HepG2 (cell line): ENCODE measurements around the gene STK4. TPM values are rescaled to one million over a fixed set of nuclear protein-coding genes. Genes with fewer than 3 reads are reported as not detected.

ENCODE experiments used
- ATF1 ChIP-seq: IDR thresholded peaks from 2 replicates; pipeline ENCODE4 v1.6.1; 2016; ENCODE audit warnings: mild to moderate bottlenecking, control low read depth
- CENPX ChIP-seq: sonication (generic); formaldehyde crosslinking; IDR thresholded peaks from 2 replicates; pipeline ENCODE4 v1.9.0; 2021; ENCODE audit warnings: mild to moderate bottlenecking, missing genetic modification reagents, moderate library complexity
- MAFF ChIP-seq: IDR thresholded peaks from 2 replicates; pipeline ENCODE4 v1.6.1; 2011; ENCODE audit warnings: low read depth, low read length, improper control_type of control experiment
- PHF21A ChIP-seq: sonication (generic); formaldehyde crosslinking; IDR thresholded peaks from 2 replicates; pipeline ENCODE4 v1.5.0; 2020; ENCODE audit warnings: mild to moderate bottlenecking, missing genetic modification reagents
- SMARCC2 ChIP-seq: fragments of 450-650 bp; IDR thresholded peaks from 2 replicates; pipeline ENCODE4 v1.6.1; 2017; ENCODE audit warnings: antibody characterized with exemption, mild to moderate bottlenecking
- STAT5B ChIP-seq: sonication (generic); formaldehyde crosslinking; IDR thresholded peaks from 2 replicates; pipeline ENCODE4 v1.4.0; 2020; ENCODE audit warnings: missing genetic modification reagents
- TP53 ChIP-seq: sonication (generic); formaldehyde crosslinking; conservative IDR thresholded peaks from 2 replicates; pipeline ENCODE4 v1.4.0; 2020; ENCODE audit warnings: missing genetic modification reagents
- ZBTB7A ChIP-seq: sonication (generic); formaldehyde crosslinking; IDR thresholded peaks from 2 replicates; pipeline ENCODE4 v1.8.0; 2022; ENCODE audit warnings: mild to moderate bottlenecking, missing genetic modification reagents
- ZFP62 ChIP-seq: sonication (generic); formaldehyde crosslinking; IDR thresholded peaks from 2 replicates; pipeline ENCODE4 v1.4.0; 2020; ENCODE audit warnings: missing genetic modification reagents
- ZNF232 ChIP-seq: sonication (generic); formaldehyde crosslinking; IDR thresholded peaks from 2 replicates; pipeline ENCODE4 v1.4.0; 2020; ENCODE audit warnings: missing genetic modification reagents, borderline replicate concordance
- ZNF256 ChIP-seq: sonication (generic); formaldehyde crosslinking; conservative IDR thresholded peaks from 2 replicates; pipeline ENCODE4 v1.4.0; 2020; ENCODE audit warnings: missing genetic modification reagents
- ZNF567 ChIP-seq: sonication (generic); formaldehyde crosslinking; IDR thresholded peaks from 2 replicates; pipeline ENCODE4 v1.8.1; 2023; ENCODE audit warnings: mild to moderate bottlenecking, missing genetic modification reagents, borderline replicate concordance
- ZNF660 ChIP-seq: sonication (generic); formaldehyde crosslinking; IDR thresholded peaks from 2 replicates; pipeline ENCODE4 v1.5.1; 2020; ENCODE audit warnings: mild to moderate bottlenecking, low read depth, missing genetic modification reagents, borderline replicate concordance
- ZNF724P ChIP-seq: sonication (generic); formaldehyde crosslinking; IDR thresholded peaks from 2 replicates; pipeline ENCODE4 v1.8.0; 2022; ENCODE audit warnings: missing genetic modification reagents, borderline replicate concordance
- ZNF766 ChIP-seq: sonication (generic); formaldehyde crosslinking; IDR thresholded peaks from 2 replicates; pipeline ENCODE4 v1.5.0; 2020; ENCODE audit warnings: missing genetic modification reagents, borderline replicate concordance
- ZNF776 ChIP-seq: sonication (generic); formaldehyde crosslinking; IDR thresholded peaks from 2 replicates; pipeline ENCODE4 v1.4.0; 2020; ENCODE audit warnings: mild to moderate bottlenecking, missing genetic modification reagents
- polyA plus RNA-seq, 8 experiments: library from polyadenylated mRNA; depleted of rRNA in 3 of 8; stranded (reverse) in 7 of 8; unstranded in 1 of 8; fragments of >200 nt; fragmentation: Illumina TruSeq in 4 of 8; extraction: Trizol in 4 of 8; gene quantifications; 2 replicates each; pipeline versions ENCODE4 v1.2.1 to v1.2.3, GENCODE V29; 2011 to 2016; ENCODE audit warnings: low read depth in 4 of 8, missing spikeins in 1 of 8, mixed read lengths in 1 of 8; ENCODE audit not compliant: insufficient read depth in 1 of 8
- total RNA-seq, 5 experiments: library from RNA; depleted of rRNA; stranded (reverse); fragments of >200 nt; fragmentation: Illumina TruSeq; extraction: Trizol; gene quantifications; 2 replicates each; pipeline ENCODE4 v1.2.3, GENCODE V29; 2016; ENCODE audit warnings: low read depth in 1 of 5
- TF ChIP-seq, protein P1 (sequence below): sonication (generic); formaldehyde crosslinking; IDR thresholded peaks from 2 replicates; pipeline ENCODE4 v1.8.0; 2022; ENCODE audit warnings: mild to moderate bottlenecking, missing genetic modification reagents, moderate library complexity
- TF ChIP-seq, protein P2 (sequence below): sonication (generic); formaldehyde crosslinking; IDR thresholded peaks from 2 replicates; pipeline ENCODE4 v1.5.1; 2020; ENCODE audit warnings: missing genetic modification reagents, mild to moderate bottlenecking, borderline replicate concordance
- TF ChIP-seq, protein P3 (sequence below): sonication (generic); formaldehyde crosslinking; IDR thresholded peaks from 2 replicates; pipeline ENCODE4 v1.9.0; 2021; ENCODE audit warnings: missing genetic modification reagents, mild to moderate bottlenecking, borderline replicate concordance
- TF ChIP-seq, protein P4 (sequence below): sonication (generic); formaldehyde crosslinking; IDR thresholded peaks from 2 replicates; pipeline ENCODE4 v1.5.0; 2020; ENCODE audit warnings: missing genetic modification reagents
- TF ChIP-seq, protein P5 (sequence below): sonication (generic); formaldehyde crosslinking; IDR thresholded peaks from 2 replicates; pipeline ENCODE4 v1.4.0; 2020; ENCODE audit warnings: missing genetic modification reagents
- TF ChIP-seq, protein P6 (sequence below): sonication (generic); formaldehyde crosslinking; IDR thresholded peaks from 2 replicates; pipeline ENCODE4 v1.9.0; 2021; ENCODE audit warnings: missing genetic modification reagents, borderline replicate concordance
- TF ChIP-seq, protein P7 (sequence below): sonication (generic); formaldehyde crosslinking; IDR thresholded peaks from 2 replicates; pipeline ENCODE4 v1.5.0; 2020; ENCODE audit warnings: missing genetic modification reagents

Gene STK4
- total and polyA plus RNA-seq, 2 of the 13 experiments (the other 11 are each of a cell fraction or from before 2014, with no cell fraction given) = 25.6 to 38.3 TPM

DNA sequence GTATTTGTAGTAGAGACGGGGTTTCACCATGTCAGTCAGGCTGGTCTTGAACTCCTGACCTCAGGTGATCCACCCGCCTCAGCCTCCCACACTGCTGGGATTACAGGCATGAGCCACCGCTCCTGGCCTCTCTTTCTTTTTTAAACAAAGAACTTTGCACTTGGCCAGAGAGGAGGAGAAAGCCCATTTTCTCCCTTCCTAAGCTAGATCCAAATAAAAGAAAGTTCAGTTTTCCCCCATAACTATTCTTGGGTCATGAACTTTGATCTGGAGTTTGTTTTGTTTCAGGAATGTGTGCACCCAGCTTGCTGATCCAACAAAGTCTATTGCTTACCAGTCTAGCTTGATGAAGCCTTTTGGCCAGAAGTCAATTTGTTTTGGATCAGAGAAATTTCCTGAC is 111.2 kb downstream of the STK4 start (continued):
- TF ChIP-seq ZNF776 (CRISPR knock-in tag) = no peak
- TF ChIP-seq ZNF766 (CRISPR knock-in tag) = no peak; the same call in 1 of the 2 replicates
- TF ChIP-seq ZNF232 (CRISPR knock-in tag) = no peak
- TF ChIP-seq TP53 (CRISPR knock-in tag) = no peak
- TF ChIP-seq, protein P1, sequence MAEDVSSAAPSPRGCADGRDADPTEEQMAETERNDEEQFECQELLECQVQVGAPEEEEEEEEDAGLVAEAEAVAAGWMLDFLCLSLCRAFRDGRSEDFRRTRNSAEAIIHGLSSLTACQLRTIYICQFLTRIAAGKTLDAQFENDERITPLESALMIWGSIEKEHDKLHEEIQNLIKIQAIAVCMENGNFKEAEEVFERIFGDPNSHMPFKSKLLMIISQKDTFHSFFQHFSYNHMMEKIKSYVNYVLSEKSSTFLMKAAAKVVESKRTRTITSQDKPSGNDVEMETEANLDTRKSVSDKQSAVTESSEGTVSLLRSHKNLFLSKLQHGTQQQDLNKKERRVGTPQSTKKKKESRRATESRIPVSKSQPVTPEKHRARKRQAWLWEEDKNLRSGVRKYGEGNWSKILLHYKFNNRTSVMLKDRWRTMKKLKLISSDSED = no peak
- TF ChIP-seq, protein P2, sequence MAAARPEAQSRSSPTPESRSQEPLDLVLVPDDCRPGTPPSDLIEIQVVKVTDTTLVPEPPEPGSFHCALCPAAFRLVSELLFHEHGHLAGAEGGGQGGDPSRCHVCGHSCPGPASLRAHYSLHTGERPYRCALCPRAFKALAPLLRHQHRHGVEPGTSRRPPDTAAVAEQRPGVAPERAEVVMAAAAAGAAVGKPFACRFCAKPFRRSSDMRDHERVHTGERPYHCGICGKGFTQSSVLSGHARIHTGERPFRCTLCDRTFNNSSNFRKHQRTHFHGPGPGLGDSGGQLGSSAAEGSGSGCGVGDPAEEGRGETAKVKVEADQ = 0 out of 2 replicates have a peak, but pooled peaks have one; percentile 30
- TF ChIP-seq ZNF660 = no peak
- TF ChIP-seq ATF1 (CRISPR knock-in tag) = no peak
- TF ChIP-seq, protein P3, sequence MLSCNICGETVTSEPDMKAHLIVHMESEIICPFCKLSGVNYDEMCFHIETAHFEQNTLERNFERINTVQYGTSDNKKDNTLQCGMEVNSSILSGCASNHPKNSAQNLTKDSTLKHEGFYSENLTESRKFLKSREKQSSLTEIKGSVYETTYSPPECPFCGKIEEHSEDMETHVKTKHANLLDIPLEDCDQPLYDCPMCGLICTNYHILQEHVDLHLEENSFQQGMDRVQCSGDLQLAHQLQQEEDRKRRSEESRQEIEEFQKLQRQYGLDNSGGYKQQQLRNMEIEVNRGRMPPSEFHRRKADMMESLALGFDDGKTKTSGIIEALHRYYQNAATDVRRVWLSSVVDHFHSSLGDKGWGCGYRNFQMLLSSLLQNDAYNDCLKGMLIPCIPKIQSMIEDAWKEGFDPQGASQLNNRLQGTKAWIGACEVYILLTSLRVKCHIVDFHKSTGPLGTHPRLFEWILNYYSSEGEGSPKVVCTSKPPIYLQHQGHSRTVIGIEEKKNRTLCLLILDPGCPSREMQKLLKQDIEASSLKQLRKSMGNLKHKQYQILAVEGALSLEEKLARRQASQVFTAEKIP (CRISPR knock-in tag) = no peak
- TF ChIP-seq, protein P4, sequence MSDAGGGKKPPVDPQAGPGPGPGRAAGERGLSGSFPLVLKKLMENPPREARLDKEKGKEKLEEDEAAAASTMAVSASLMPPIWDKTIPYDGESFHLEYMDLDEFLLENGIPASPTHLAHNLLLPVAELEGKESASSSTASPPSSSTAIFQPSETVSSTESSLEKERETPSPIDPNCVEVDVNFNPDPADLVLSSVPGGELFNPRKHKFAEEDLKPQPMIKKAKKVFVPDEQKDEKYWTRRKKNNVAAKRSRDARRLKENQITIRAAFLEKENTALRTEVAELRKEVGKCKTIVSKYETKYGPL = no peak
- no peak for TF ChIP-seq ZNF724P
- TF ChIP-seq, protein P5, sequence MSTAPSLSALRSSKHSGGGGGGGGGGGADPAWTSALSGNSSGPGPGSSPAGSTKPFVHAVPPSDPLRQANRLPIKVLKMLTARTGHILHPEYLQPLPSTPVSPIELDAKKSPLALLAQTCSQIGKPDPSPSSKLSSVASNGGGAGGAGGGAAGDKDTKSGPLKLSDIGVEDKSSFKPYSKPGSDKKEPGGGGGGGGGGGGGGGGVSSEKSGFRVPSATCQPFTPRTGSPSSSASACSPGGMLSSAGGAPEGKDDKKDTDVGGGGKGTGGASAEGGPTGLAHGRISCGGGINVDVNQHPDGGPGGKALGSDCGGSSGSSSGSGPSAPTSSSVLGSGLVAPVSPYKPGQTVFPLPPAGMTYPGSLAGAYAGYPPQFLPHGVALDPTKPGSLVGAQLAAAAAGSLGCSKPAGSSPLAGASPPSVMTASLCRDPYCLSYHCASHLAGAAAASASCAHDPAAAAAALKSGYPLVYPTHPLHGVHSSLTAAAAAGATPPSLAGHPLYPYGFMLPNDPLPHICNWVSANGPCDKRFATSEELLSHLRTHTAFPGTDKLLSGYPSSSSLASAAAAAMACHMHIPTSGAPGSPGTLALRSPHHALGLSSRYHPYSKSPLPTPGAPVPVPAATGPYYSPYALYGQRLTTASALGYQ (CRISPR knock-in tag) = no peak; the same call in 1 of the 2 replicates
- TF ChIP-seq, protein P6, sequence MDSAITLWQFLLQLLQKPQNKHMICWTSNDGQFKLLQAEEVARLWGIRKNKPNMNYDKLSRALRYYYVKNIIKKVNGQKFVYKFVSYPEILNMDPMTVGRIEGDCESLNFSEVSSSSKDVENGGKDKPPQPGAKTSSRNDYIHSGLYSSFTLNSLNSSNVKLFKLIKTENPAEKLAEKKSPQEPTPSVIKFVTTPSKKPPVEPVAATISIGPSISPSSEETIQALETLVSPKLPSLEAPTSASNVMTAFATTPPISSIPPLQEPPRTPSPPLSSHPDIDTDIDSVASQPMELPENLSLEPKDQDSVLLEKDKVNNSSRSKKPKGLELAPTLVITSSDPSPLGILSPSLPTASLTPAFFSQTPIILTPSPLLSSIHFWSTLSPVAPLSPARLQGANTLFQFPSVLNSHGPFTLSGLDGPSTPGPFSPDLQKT (CRISPR knock-in tag) = no peak
- TF ChIP-seq ZBTB7A (CRISPR knock-in tag) = no peak
- TF ChIP-seq ZFP62 (CRISPR knock-in tag) = no peak
- peak; percentile 90; the same call in 1 of the 2 replicates for TF ChIP-seq PHF21A (CRISPR knock-in tag)
- TF ChIP-seq MAFF = peak; percentile 38; the same call in 1 of the 2 replicates
- TF ChIP-seq, protein P7, sequence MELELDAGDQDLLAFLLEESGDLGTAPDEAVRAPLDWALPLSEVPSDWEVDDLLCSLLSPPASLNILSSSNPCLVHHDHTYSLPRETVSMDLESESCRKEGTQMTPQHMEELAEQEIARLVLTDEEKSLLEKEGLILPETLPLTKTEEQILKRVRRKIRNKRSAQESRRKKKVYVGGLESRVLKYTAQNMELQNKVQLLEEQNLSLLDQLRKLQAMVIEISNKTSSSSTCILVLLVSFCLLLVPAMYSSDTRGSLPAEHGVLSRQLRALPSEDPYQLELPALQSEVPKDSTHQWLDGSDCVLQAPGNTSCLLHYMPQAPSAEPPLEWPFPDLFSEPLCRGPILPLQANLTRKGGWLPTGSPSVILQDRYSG (CRISPR knock-in tag) = no peak
- no peak for TF ChIP-seq ZNF256 (CRISPR knock-in tag)
- TF ChIP-seq ZNF567 (CRISPR knock-in tag) = no peak
- no peak for TF ChIP-seq SMARCC2
- TF ChIP-seq CENPX (CRISPR knock-in tag) = no peak
- no peak for TF ChIP-seq STAT5B
